Measurements from ENCODE around the gene SERP2.

SERP2 gene

GRCh38 chr13:44388427-44389059, 14.9 kb downstream of the SERP2 start:
- DNase-seq (ENCODE audit: low spot score) = no peak

- no peak for DNase-seq (ENCODE audit: low spot score)
Observed at GRCh38 chr13:44389060-44389666, 15.5 kb downstream of the SERP2 start.

GRCh38 chr13:44389876-44390275, 16.3 kb downstream of the SERP2 start:
- DNase-seq (ENCODE audit: low spot score) = no peak

- DNase-seq (ENCODE audit: low spot score) = peak; percentile 22
Observed at GRCh38 chr13:44393391-44393790, 19.8 kb downstream of the SERP2 start.

- no peak for DNase-seq (ENCODE audit: low spot score)
Observed at GRCh38 chr13:44394658-44395057, 21.0 kb downstream of the SERP2 start.

GRCh38 chr13:44395976-44396694, 22.5 kb downstream of the SERP2 start:
- no peak for DNase-seq (ENCODE audit: low spot score)

GRCh38 chr13:44396701-44397580, 23.3 kb downstream of the SERP2 start:
- no peak for DNase-seq (ENCODE audit: low spot score)

- no peak for DNase-seq (ENCODE audit: low spot score)
Observed at GRCh38 chr13:44397766-44398223, 24.2 kb downstream of the SERP2 start.

- no peak for DNase-seq (ENCODE audit: low spot score)
Observed at GRCh38 chr13:44398606-44399005, 25.0 kb downstream of the SERP2 start.

- DNase-seq (ENCODE audit: low spot score) = no peak
Observed at GRCh38 chr13:44399074-44399473, 25.4 kb downstream of the SERP2 start.

- no peak for DNase-seq (ENCODE audit: low spot score)
Observed at GRCh38 chr13:44400736-44401135, 27.1 kb downstream of the SERP2 start.

- DNase-seq (ENCODE audit: low spot score) = no peak
Observed at GRCh38 chr13:44401577-44401976, 28.0 kb downstream of the SERP2 start.

GRCh38 chr13:44402899-44403445, 29.3 kb downstream of the SERP2 start:
- DNase-seq (ENCODE audit: low spot score) = peak; percentile 52

GRCh38 chr13:44403461-44404056, 29.9 kb downstream of the SERP2 start:
- DNase-seq (ENCODE audit: low spot score) = peak; percentile 18

- peak; percentile 55 for DNase-seq (ENCODE audit: low spot score)
Observed at GRCh38 chr13:44404261-44405132, 30.9 kb downstream of the SERP2 start.

- DNase-seq (ENCODE audit: low spot score) = no peak
Observed at GRCh38 chr13:44406617-44407016, 33.0 kb downstream of the SERP2 start.

- DNase-seq (ENCODE audit: low spot score) = no peak
Observed at GRCh38 chr13:44407379-44407778, 33.8 kb downstream of the SERP2 start.

GRCh38 chr13:44407891-44408290, 34.3 kb downstream of the SERP2 start:
- DNase-seq (ENCODE audit: low spot score) = peak; percentile 26

- DNase-seq (ENCODE audit: low spot score) = no peak
Observed at GRCh38 chr13:44409595-44409994, 36.0 kb downstream of the SERP2 start.

GRCh38 chr13:44410328-44410859, 36.8 kb downstream of the SERP2 start:
- DNase-seq (ENCODE audit: low spot score) = no peak
